Measurements from ENCODE around the gene B3GALT6.

B3GALT6 gene

DNA sequence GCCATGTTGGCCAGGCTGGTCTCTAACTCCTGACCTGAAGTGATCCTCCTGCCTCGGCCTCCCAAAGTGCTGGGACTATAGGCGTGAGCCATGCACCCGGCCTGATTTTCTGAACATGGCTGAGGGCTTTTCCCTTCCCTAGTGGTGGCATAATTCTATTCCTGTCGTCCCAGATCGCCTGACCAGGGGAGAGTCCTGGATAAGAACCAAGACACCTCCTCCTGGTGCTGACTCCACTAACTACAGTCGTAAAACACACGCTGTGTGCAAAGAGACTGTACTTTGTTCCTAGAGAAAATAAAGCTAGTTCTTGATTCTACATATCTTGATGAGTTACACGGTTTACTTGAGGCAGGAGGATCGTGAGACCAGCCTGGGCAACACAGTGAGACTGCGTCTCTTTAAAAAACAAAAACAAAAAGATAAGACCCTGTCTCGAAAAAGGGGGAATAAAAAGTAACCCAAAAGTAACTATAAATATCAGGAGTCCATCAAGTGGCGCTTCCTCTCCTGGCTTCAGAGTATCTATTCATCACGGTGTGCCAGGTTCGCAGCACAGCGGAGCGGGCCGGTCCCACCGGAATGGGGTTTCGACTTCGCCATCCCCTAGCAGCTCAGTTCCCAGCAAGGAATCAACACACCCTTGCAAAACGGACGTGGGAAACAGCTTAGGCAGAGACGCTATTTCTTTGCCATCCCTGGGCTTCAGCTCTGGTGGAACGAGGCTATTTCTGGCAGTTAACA, 1.2 kb upstream of the B3GALT6 start:
- DNase-seq, result no peak

DNA sequence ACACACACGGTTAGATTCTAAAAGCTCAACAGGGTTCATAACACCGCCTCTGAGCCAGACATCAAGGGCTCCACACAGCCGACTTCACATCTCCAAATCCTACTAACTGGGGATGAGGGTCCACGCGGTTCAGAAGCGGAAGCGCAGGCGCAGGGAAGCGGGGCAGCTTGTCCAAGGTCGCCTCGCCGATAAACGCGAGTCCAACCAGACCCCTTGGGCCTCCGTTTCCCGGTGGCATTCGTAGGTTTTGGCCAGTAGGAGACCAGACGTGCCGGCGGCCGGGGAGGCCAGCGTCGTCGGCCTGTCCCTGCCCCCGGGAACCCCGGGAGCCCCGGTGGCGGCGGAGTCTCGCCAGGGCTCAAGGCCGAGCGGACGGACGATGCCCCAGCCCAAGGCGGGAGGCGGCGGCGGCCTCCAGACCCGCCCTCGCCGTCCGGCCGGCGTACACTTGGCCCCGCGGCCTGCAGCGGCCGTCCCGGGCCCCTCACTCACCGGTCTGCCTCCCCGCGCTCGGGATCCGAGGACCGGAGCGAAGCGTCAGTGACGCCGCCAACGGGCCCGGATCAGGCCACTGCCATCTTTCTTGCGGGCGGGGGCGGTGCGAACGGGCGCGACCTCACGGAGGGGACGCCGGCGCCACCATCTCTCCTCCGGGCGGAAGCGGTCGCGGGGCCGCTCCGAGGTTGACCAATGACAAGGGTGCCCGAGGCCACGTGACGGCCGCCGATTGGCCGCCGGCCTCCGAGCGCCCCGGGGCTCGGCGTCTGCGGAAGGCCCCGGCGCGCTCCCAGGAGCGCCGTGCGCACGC, 433 bp upstream of the B3GALT6 start, which contains the start of gene SDF4:
Gene SDF4, minus strand, starts transcription at position 602 of the 808 bp plus-strand sequence. CDS start 3,229 bp downstream, outside the sequence.
- peak; percentile 59 to 98 (median 91) for DNase-seq

DNA sequence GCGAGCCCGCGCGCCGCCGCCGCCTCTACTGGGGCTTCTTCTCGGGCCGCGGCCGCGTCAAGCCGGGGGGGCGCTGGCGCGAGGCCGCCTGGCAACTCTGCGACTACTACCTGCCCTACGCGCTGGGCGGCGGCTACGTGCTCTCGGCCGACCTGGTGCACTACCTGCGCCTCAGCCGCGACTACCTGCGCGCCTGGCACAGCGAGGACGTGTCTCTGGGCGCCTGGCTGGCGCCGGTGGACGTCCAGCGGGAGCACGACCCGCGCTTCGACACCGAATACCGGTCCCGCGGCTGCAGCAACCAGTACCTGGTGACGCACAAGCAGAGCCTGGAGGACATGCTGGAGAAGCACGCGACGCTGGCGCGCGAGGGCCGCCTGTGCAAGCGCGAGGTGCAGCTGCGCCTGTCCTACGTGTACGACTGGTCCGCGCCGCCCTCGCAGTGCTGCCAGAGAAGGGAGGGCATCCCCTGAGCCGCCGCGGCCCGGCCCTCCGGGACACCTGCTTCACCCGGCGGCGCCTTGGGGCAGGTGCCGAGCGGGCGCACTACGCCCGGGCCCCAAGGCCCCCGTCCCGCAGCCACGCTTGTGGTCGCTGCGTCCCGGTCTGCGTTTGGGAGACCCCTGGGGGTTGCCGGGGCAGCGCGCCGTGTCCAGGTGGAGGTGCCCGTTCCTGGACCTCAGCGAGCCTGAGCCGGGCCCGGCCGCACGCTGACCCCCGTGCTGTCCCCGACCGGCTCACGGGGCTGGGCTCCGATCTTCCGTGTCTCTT, 944 bp downstream of the B3GALT6 start:
- peak in 1 of 56 donors; percentile 43 for DNase-seq

DNA sequence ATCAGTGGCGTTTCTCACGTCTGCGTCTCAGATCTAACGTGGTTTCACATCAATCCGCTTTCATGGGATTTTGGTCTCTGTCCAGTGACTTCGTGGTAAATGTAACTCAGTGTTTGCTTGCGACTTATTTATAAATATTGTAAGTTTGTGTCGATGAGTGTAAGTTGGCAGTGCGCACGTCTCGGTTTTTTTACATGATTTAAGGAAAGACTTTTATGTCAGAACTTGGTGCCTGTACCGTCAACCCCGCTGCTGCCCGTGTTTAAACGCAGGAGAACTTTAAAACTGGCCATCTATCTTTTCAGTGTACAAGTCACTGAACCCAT, 1.5 kb downstream of the B3GALT6 start:
- DNase-seq, result no peak

DNA sequence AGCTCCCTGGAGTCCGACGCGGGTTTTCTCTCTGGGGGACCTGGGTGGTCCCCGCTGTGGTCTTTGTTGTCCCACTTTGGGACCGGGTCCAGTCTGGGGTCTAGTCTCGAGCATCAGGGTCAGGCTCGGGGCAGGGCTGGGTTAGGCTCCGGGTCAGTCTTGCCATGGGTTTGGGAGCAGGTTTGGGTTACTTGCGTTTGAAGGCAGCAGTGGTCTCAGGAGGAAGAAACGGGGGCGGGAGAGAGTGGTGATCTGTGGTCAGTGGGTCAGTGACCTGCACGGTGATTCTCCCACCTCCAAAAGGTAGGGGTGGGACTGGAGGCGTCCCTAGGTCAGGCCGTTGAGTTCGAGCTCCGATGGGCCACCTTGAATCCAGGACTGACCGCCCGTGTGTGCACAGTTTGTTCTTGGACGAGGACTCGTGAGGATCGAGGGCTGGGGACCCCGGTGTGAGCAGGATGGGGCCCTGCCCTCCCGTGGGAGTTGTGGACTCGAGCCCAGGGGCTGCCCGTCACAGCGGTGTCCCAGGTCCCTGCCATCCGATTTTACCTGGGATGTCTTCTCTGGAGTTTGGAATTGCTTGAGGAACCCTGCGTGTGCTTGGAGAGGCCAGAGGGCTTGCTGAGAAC, 2.3 kb downstream of the B3GALT6 start:
- no peak for DNase-seq

DNA sequence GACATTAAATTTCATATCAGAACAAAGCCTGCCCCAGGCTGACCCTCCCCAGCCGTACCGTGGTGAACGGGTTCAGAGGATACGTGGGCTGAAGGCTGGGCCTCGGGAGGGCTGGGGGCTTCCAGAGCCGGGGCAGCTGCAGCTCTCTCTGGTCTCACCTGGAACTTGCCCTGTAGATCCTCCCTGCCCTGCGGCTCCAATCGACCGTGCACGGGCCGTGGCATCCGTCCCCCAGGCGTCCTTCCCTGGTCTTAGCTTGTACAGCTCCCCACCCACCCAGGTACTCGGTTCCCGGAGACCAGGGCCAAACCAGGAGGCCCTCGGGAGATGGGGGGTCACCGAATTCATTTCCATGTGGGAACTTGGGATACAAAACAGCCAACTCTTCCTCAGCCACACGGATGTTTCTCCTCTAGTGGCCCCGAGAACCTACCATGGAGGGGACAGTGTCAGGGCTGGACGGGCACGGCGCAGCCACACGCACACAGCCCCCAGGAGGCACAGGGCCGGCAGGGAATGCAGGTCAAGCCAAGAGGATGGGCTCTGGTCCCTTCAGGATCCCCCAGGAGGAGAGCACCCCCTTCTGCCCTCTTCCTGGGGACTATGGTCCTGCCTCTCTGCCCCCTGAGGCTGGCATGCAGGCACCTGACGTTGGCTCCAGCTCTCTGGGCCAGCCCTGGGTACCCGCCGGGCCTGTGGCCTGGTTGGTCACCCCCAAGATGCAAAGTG, 3.1 kb downstream of the B3GALT6 start:
- no peak for DNase-seq

DNA sequence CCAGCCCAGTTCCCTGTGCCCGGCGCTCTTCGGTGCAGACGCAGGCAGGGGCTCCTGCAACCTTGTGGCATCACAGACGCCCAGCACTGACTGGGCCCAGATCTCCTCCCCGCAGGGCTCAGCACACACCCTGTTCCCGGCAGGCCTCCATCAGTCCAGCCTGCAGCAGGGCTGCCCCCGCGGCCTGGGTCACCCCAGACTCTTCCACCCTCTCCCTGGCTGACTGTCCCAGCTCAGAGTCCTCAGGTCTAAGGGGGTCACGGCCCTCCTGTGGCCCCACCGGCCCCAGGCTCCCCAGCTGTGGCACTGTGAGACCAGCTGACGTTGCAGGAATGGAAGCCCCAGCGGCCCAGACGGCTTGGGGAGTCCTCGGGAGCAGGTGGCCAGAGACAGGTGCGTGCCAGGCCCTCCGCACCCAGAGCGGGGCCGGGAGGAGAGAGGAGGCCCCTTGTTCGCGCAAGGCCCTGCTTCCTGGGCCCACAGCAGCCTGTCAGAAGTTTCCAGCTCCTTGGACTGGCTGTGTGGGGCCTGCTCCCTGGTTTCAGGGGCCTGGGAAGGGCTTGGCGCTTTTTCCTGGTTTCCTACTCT, 4.2 kb downstream of the B3GALT6 start:
- DNase-seq, result no peak

DNA sequence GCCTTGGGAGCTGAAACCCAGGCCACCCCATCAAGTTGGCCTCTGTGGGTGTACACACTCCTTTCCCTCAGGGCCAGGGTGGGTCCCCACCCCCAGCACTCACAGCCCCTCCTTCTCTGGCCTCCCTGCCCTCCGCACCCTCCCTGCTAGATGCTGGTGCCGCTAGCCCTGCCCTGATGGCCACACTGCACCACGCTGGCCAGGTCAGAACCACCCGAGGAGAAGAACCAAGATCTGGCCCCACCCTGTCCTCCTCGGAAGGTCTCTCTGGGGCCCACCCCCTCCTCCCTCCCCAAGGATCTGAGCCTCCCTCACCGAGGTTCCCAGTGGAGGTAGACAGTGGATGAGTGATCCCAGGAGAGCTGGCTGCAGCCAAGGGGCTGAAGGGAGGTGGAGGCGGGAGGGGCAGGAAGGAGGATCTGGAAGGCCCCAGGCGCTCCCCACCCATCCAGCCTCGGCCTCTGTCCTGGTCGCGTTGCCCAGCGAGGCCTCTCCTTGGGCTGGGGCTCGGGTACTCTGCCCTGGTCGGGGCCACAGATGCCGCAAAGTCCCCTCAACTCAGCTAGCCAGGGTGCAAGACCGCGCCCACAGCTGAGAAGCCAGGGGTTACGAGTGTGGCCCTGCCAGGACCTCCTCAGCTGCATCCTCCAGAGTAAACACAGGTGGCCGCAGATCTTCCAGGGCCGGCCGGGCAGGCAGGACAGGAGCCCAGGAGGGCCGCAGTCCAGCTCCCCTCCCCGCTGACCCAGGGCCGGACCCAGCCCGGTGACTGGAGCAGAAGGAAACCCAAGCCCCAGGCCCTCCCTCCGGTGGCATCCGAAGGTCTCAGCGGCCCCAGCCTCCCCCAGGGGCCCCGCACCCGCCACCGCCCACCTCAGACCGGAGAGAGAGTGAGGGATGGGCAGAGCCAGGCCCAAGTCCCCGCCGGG, 5.2 kb downstream of the B3GALT6 start:
- no peak for DNase-seq

DNA sequence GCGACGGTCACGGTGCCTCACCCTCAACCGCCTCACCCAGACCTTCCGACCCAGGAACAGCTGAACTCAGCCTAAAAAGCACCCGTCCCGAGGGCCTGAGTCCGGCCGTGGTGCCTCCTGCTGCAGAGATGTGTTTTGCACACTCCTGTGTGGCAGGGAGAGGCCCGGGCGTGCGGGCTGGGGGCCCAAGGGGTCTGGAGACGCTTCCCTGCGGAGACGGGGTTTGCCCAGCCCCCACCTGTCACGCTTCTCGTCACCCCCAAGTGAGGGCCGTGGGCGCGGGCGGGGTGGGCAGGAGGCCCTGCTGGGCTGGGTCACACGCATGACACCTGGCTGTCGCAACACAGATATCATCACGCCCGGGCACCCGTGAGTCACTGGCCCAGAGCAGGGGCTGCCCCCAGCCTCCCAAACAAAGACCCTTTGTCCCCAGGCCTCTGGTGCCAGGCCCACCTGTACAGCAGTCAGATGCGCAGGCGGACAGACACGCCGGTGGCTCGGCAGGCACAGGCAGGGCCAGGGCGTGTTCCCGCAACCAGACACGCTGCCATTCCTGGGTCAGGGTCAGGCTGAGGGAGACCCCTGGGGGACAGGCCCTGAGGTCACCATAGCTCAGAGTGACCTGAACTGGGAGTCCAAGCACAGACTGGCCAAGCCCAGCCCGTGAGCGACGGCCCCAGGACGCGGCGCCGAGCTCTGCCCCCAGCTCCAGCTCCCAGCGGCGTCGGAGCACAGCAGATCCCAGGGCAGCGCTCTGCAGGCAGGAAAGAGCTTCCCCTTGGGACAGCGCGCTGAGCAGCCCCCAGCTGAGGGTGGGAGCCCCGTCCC, 6.1 kb downstream of the B3GALT6 start:
- DNase-seq, result peak in 2 of 56 donors; percentile 13 to 47

DNA sequence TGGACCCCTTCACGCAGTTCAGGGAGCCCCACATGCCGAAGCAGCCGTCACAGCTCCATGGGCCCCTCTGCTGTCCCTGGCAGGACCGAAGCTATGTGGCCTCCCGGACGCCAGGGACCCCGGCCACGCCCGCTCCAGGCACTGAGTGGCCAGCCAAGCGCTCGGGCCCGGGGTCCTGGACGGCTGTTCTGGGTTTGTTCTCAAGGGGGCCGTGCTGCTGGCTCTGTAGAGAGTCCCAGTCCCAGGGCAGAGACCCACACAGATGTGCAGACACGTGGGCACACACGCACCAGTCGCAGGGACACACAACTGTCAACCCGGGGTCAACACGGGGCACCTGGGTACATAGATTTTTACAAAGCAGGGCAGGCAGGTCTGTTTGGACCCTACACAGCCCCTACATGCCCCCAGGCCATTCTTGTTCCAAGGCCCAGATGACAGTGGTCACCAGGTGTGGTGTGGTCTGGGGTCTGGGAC, 6.7 kb downstream of the B3GALT6 start:
- no peak for DNase-seq

DNA sequence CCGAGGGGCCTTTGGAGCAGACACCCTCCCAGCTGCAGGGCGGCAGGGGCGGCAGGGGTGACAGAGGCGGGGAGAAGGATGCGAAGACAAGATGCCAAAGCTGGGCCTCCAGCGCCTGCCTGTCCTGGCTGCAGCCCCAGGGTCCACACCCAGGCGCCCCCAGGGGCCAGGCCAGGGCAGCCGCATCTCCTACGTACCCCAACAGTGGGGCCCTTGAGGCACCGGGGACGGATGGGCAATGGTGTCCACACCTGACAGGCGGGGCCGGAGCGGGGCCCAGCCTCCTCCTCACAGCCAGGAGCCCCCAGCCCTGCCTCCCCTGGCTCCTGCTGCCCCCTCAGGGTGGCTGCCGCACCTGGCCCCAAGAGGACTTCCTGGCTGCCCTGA, 7.2 kb downstream of the B3GALT6 start:
- DNase-seq, result no peak

DNA sequence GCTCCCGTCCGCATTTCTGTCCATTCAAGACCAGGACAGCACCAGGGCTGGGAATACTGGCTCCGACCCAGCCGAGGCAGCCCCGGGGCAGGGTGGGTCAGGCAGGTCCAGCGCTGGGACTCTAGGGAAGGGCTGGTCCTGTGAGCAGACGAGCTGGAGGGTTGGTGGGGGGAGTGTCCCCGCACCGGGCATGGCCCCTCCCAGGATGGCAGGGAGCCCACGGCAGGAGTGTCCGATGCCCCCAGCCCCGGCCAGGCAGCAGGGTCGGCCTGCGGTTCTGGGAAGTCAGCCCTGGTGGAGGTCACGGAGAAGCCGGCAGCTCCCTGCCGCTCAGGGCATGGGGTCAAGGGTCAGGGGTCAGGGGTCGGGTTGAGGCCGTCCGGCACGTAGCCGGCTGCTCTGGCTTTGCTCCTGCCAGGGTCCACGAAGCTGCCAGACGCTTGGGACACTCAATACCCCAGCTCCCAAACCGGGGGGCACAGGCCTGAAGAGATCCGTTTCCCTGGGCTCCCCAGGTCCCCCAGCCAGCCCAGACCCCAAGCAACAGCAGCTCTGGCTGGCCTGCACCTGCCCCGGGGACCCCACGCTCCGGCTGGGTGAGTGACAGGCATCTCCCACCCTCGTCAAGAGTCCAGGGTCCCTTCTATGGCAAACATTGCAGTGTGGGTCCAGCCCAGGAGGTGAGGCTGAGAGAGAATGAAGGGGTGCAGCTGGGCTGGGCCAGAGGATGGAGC, 7.7 kb downstream of the B3GALT6 start:
- DNase-seq, result no peak

DNA sequence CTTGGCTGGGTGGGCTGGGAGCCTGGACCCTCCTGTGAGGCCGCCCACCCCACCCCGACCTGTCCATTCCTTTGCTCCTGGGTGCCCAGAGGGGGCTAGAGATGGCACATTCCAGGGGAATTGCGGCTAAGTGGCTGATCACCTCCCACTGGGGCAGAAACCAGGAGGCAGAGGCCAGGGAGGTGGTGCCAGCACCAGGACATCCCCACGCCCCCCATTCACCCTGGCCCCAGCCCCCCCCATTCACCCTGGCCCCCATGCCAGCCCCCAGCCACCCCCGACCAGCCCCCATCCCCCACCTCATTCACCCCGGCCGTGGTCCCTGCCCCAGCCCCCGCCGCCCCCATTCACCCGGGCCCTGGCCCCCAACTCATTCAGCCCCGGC, 8.3 kb downstream of the B3GALT6 start:
- no peak for DNase-seq

DNA sequence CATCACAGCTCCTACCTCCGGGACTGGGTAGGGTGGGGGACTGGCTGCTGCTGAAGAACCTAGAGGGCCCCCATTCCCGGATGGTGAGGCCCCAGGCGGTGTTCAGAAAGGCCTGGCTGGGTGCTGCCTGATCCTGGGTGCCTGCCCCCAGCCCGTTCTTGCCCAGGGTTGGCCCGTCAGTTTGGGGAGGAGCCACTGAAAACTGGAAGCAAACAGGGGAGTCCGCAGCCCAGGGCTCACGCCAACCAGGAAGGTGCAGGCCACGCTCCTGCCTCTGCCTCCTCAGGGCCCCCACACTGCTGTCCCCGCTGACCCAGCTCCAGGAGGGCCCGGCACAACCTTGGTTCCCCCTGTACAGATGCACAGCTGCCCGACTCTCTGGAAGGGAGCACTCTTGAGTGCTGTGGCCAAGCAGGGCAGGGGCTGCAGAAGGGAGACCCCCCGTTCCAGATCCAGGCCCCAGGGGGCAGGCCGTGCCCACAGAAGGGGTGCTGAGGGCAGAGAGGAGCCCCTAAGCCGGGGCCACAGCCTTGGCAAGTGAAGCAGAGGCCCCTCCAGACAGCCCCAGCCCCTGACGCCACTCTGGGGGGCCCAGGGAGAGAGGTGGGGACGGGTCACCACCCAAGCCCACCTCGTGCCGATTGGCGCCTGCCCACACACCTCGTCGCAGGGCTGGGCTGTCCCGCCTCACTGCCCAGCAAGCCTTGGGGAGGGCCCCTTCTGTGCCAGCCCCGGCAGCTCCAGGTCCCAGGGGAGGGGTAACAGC, 9.0 kb downstream of the B3GALT6 start:
- no peak for DNase-seq

DNA sequence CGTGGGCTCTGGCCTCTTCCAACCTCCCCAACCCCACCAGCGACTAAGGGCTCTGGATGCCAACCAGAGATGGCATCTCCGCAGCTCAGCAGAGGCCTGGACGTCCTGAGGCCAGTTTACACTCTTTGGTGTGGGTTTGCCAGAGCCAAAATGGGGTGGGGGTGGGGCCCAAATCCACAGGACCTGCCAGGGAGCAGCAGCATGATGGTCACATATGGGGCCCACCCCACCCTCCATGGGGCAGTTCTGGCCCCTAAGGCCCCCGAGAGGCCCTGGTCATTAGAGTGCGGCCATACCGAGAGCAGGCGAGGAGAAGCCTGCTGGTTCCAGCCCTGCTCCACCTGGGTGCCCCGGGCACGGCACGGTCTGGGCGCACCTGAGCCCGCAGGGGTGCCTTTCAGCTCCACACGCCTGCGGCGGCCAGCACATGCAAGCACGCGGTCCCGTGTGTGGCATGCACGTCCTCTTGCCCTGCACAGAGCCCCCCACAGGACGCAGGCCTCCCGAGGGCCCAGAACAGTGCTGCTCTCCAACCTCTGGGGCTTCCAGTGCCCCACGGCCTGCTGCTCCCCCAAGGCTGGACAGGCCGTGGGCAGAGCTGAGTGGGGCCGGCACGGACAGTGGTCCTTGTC, 9.7 kb downstream of the B3GALT6 start:
- DNase-seq, result no peak
